ENCODE data around the gene OPN1LW.

DNA sequence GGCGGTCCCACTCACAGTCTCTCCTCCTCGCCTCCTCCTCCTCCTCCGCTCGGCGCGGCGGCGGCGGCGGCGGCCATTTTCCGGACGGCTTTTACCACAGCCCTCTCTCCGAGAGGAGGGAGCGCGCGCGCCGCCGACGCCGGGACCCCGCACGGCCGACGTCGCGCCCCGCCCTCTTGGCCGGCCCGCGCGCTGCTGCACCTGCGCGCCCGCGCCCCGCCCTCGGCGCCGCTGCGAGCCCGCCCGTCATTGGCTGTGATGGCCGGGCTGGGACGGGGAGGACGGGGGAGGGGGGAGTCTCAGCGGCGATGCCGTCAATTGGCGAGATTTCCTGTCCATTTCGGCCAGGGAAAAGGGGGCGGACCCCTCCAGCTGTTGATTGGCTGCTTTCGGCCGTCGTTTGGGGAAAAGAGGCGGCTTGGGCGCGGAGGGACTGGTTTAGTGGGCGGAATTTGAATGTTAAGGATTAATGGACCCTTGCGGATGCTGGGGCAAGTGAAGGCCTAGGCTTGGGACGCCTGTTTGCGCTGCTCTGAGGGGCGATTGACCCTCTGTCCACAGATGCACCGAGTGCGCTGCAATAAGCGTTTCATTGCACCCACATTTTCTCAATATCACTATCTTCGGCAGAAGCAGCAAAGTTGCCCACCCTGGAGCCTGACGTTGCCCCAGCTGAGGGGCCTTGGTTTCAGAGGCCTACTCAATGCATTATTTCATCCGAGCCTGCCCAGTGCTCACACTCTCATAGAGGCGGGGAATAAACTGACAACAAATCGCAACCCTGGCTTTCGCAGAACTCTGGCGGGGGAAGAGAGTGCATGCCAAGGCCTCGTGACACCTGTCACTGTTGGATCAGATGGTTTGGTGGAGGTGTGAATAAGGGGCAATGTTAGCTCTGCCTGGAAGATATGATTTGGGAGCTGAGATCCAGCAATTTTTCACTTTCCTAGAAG is 46.2 kb upstream of the OPN1LW start, which contains the start of gene MECP2:
- TF ChIP-seq FOXM1 (IDR thresholded peaks at IDR 0.05; ENCODE audit: borderline replicate concordance) (no peak), TARDBP (IDR thresholded peaks at IDR 0.05) (no peak), ZNF384 (IDR thresholded peaks at IDR 0.05) (no peak), SUZ12 (IDR thresholded peaks at IDR 0.05) (no peak), FOXA1 (IDR thresholded peaks at IDR 0.05) (no peak), FOXK2 (IDR thresholded peaks at IDR 0.05) (no peak), HDGF (IDR thresholded peaks at IDR 0.05; ENCODE audit: borderline replicate concordance) (no peak), NFRKB (IDR thresholded peaks at IDR 0.05) (no peak)
